ENCODE results near the gene MMP3. TPM values are rescaled to one million over a fixed set of nuclear protein-coding genes. Genes with fewer than 3 reads are reported as not detected.
A peak's percentile ranks its signal among the peaks of the same experiment; 100 is the strongest.

Gene MMP3
- total RNA-seq, 2 donors from 2014 or later, result not detected

DNA sequence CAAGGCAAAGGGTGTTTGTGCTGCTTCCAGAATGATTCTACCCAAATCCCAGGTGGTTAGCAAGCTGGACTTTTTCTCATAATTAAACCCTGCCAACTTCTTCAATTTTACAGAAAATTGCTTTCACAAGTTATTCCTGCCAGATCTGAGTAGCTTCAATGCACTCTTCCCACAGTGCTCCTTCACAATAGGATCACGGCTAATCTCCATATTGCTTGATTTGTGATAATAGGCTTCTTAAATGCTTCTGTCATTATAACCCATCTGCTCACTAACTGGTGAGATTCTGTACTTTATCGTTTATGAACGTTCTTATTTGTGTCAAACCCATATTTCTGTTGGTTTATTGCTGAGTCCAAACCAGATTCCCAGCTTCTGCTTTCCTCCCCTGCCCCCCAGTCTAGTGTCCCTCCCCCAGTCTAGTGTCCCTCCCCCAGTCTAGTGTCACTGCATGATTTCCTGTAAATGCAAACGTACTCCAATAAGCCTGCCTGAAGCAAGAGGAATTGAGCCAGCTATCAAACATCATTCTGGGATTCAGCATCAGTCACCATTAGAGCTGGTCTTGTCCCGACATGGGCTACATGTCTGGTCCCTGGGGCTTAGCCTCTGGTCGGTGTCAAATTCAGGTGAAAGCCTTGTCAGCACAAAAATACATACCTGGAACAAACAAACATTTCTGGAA lies 14.0 kb downstream of the MMP3 start:
- DNase-seq, result no peak
- Mint-ChIP-seq H3K27me3 (ENCODE audit: low read depth) (peaks cover 5% of the 10 kb centered on the region), H3K4me1 (ENCODE audit: low read depth) (no peaks in the 10 kb centered on the region), H3K36me3 (ENCODE audit: insufficient read depth in 2 of 2) (no peaks in the 10 kb centered on the region), H3K27ac (no peak overlapping the region), H3K9me3 (peaks cover 0 to 4% of the 10 kb centered on the region in 2 donors), H3K4me3 (no peak overlapping the region)
- ATAC-seq (replicated peaks in 1 of 2), result no peak

DNA sequence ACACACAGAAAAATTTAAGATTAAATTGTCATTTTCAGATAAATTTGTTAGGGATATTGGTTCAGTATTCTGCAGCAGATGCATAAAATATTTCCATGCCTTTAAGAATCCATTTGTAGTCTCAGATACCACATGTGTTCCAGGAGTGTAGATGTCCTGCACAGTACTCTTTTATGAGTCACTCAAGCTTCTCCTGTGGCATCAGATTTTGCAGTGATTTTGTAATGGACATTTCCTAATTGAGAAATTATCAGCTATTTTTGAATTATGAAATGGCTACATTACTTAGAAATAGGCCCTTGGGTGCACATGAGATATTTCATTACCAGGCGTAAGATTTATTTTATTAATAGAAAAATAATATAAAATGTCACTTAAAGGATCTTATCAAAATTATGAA lies 18.9 kb downstream of the MMP3 start:
- ATAC-seq (replicated peaks in 1 of 2), result no peak
- Mint-ChIP-seq H3K4me1 (ENCODE audit: low read depth) (no peaks in the 10 kb centered on the region), H3K9me3 (peaks cover 0 to 4% of the 10 kb centered on the region in 2 donors)

DNA sequence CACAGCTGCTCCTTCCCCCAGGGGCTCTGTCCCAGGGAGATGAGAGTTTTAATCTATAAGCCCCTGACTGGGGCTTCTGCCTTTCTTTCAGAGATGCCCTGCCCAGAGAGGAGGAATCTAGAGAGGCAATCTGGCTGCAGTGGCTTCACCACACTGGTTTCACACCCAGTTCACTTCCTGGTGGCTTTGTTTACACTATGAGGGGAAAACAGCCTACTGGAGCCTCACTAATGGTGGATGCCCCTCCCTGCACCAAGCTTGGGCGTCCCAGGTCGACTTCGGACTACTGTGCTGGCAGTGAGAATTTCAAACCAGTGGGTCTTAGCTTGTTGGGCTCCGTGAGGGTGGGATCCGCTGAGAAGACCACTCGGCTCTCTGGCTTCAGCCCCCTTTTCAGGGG lies 23.9 kb downstream of the MMP3 start:
- ATAC-seq (replicated peaks in 1 of 2) (no peak), DNase-seq (no peak)
- Mint-ChIP-seq H3K27ac (no peak overlapping the region), H3K36me3 (ENCODE audit: insufficient read depth in 2 of 2) (no peaks in the 10 kb centered on the region), H3K27me3 (ENCODE audit: low read depth) (no peaks in the 10 kb centered on the region), H3K4me1 (ENCODE audit: low read depth) (no peaks in the 10 kb centered on the region), H3K4me3 (no peak overlapping the region), H3K9me3 (peaks cover 1 to 5% of the 10 kb centered on the region in 2 donors)

More for the DNA sequence above, 18.9 kb downstream of the MMP3 start:
- Mint-ChIP-seq H3K27me3 (ENCODE audit: low read depth) (no peaks in the 10 kb centered on the region), H3K27ac (no peak overlapping the region), H3K4me3 (no peak overlapping the region), H3K36me3 (ENCODE audit: insufficient read depth in 2 of 2) (no peaks in the 10 kb centered on the region)
- DNase-seq, result no peak

DNA sequence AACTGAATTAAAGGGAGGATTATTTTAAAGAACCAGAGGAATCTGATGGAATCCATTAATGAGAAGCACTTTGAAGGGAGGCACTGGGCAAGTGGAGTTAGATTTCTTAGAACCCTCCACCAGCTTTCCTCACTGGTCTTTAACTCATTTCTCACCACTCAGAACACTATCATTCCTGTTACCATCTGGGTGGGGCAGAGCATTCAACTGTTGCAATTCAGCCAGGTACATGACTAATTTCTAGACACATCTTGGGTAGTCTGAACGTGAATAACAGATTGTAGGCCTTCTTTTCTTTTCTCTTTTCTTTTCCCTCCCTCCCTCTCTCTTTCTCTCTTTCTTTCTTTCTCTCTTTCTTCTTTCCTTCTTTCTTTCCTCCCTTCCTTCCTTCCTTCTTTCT lies 29.9 kb downstream of the MMP3 start:
- H3K9me3 Mint-ChIP-seq, result peaks cover 1 to 5% of the 10 kb centered on the region in 2 donors
- H3K27ac Mint-ChIP-seq, result no peak overlapping the region
- H3K4me3 Mint-ChIP-seq, result no peak overlapping the region
- ATAC-seq (replicated peaks in 1 of 2) (peak in 1 of 2 donors; percentile 65), DNase-seq (no peak)
- H3K27me3 Mint-ChIP-seq (ENCODE audit: low read depth), result peaks cover 9% of the 10 kb centered on the region
- H3K36me3 Mint-ChIP-seq (ENCODE audit: insufficient read depth in 2 of 2), result peaks cover 0 to 2% of the 10 kb centered on the region in 2 donors
- no peaks in the 10 kb centered on the region for H3K4me1 Mint-ChIP-seq (ENCODE audit: low read depth)

DNA sequence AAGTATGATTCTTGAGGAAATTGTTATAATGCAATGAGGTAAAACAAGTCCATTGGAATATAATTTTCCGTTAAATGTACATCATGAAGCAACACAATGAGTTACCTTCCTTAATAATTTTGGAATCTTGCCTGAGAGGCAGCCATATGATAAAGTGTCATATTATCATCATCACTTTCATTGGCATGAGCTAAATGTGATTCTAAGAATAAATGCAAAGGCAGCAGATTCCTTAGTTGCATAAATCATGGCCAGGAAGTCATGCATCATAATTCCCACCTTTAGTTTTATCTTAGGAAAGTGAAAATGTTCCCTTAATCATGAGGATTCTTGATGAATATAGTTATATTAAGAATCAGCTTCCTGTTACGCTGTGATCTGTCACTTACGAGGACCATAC lies 31.2 kb downstream of the MMP3 start:
- H3K27ac Mint-ChIP-seq, result no peak overlapping the region
- peaks cover 0 to 5% of the 10 kb centered on the region in 2 donors for H3K9me3 Mint-ChIP-seq
- DNase-seq (no peak), ATAC-seq (replicated peaks in 1 of 2) (no peak)
- peaks cover 0 to 2% of the 10 kb centered on the region in 2 donors for H3K36me3 Mint-ChIP-seq (ENCODE audit: insufficient read depth in 2 of 2)
- no peaks in the 10 kb centered on the region for H3K4me1 Mint-ChIP-seq (ENCODE audit: low read depth)
- peaks cover 9% of the 10 kb centered on the region for H3K27me3 Mint-ChIP-seq (ENCODE audit: low read depth)
- no peak overlapping the region for H3K4me3 Mint-ChIP-seq

DNA sequence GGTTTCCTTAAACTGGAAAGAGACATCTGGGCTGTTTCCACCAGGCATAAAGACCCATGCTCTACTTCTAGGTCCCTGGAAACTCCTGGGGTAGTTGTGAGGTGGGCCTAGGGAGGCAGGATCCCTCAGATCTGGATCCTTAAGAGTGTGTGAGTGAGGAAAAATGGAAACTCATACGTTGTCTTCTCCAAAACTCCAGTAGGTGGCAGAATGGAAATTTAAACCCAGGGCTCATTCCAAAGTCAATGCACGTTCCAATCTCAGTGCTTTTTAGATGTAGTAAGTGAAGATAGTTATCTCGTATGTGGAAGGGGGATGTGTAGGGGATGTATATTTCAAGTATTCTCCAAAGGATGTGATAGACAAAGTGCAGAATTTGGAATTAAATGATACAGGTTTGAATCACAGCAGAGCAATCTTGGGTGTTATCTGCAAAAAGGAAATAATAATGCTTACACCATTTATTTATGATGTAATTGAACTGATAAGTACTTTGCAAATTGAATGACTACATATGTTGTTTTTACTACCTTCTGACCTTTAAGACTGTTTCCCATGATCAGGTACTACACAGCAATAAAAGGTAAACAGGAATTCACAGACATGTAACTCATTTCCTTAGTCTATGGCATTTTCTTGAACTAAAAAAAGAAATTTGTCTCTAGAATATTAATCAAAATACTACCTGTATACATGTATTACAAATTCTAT lies 32.3 kb downstream of the MMP3 start:
- Mint-ChIP-seq H3K4me3 (no peak overlapping the region), H3K27ac (no peak overlapping the region), H3K27me3 (ENCODE audit: low read depth) (peaks cover 9% of the 10 kb centered on the region), H3K9me3 (no peaks in the 10 kb centered on the region), H3K36me3 (ENCODE audit: insufficient read depth in 2 of 2) (peaks cover 0 to 2% of the 10 kb centered on the region in 2 donors), H3K4me1 (ENCODE audit: low read depth) (no peaks in the 10 kb centered on the region)
- ATAC-seq (replicated peaks in 1 of 2) (no peak), DNase-seq (no peak)

DNA sequence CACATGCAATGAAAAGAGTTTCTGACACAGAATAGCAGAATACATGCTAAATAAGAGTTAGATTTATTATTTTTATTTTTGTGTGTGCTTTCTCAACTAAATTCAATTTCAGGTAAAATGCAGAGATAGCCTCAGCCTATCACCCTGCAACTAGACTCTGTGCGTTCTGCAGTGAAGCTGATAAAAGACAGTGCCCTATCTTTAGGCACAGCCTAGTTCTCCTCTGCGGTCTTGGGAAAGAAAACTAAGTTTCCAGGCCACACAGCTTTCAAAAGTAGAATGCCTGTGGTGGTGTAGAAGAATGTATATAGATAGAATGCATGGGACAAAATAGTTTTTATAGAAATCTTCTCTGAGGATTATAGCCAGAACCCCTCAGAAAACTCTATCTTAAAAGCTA lies 33.4 kb downstream of the MMP3 start:
- no peak overlapping the region for H3K27ac Mint-ChIP-seq
- ATAC-seq (replicated peaks in 1 of 2) (no peak), DNase-seq (no peak)
- H3K4me3 Mint-ChIP-seq, result no peak overlapping the region
- no peaks in the 10 kb centered on the region for H3K4me1 Mint-ChIP-seq (ENCODE audit: low read depth)
- H3K27me3 Mint-ChIP-seq (ENCODE audit: low read depth), result peaks cover 9% of the 10 kb centered on the region
- H3K36me3 Mint-ChIP-seq (ENCODE audit: insufficient read depth in 2 of 2), result peaks cover 0 to 2% of the 10 kb centered on the region in 2 donors
- no peaks in the 10 kb centered on the region for H3K9me3 Mint-ChIP-seq

DNA sequence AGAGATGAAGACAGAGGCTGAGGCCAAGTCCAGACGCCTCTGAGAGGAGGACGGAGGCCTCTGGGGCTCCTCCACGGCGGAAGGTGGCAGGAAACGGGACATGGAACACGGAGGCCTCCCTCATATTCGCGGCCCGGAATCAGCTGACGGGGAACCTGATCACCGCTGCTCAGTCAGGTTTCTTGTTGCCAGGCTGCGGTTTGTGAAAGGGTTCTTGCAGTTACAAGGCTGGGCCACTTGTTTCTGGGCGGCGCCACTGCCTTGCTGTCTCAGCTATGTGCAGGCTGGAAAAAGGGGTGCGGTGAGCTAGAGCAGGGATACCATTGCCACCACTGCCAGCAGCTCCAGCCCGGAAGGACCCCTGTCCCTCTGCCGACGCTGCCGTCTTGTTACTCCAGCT lies 35.5 kb downstream of the MMP3 start:
- H3K36me3 Mint-ChIP-seq (ENCODE audit: insufficient read depth in 2 of 2), result no peaks in the 10 kb centered on the region
- H3K4me1 Mint-ChIP-seq (ENCODE audit: low read depth), result no peaks in the 10 kb centered on the region
- peak; percentile 2 to 7 for DNase-seq
- no peaks in the 10 kb centered on the region for H3K9me3 Mint-ChIP-seq
- peaks cover 23% of the 10 kb centered on the region for H3K27me3 Mint-ChIP-seq (ENCODE audit: low read depth)
- H3K27ac Mint-ChIP-seq, result no peak overlapping the region
- H3K4me3 Mint-ChIP-seq, result no peak overlapping the region
- ATAC-seq (replicated peaks in 1 of 2), result peak; percentile 25 to 32

DNA sequence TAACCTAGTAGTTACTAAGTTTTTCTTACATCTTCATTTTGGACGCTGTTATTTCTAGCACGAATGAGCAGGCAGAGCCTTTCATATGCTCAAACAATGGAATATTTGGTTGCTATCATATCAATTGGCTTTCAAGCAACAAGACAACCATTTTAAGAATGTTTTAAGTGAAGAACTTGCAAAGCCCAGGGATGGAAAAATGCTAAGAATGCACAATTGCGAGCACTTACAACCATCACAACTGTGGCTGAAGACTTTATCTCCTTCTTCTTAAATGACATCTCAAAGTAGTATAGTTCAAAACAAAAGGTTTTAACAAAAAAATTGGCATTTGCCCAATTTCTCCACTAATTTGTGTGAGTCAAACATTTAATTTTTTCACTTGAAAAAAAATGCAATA lies 37.1 kb downstream of the MMP3 start:
- Mint-ChIP-seq H3K9me3 (no peaks in the 10 kb centered on the region), H3K4me3 (no peak overlapping the region), H3K27ac (no peak overlapping the region), H3K36me3 (ENCODE audit: insufficient read depth in 2 of 2) (no peaks in the 10 kb centered on the region), H3K27me3 (ENCODE audit: low read depth) (peaks cover 22% of the 10 kb centered on the region), H3K4me1 (ENCODE audit: low read depth) (no peaks in the 10 kb centered on the region)
- no peak for ATAC-seq (replicated peaks in 1 of 2)
- no peak for DNase-seq

DNA sequence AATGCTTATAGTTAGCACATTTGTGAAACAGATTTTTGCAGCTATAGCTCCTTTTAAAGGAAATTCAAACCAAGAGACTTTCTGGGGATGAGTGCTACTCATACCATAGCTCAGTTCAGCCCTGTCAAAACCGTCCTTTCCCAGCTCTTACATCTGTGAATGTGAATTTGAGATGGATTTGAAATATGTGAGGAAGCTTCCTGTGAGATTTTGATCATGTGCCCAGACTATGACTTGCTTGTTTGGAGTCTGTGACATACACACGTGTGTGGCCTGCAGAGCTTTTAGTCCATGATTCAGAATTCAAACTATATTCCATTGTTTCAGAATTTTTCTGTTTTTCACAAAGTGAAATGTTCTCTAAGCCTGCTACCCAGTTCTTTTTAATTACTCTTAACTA lies 41.1 kb downstream of the MMP3 start:
- H3K4me3 Mint-ChIP-seq, result no peak overlapping the region
- H3K4me1 Mint-ChIP-seq (ENCODE audit: low read depth), result no peaks in the 10 kb centered on the region
- no peaks in the 10 kb centered on the region for H3K9me3 Mint-ChIP-seq
- H3K27ac Mint-ChIP-seq, result no peak overlapping the region
- DNase-seq, result no peak
- no peaks in the 10 kb centered on the region for H3K36me3 Mint-ChIP-seq (ENCODE audit: insufficient read depth in 2 of 2)
- ATAC-seq (replicated peaks in 1 of 2), result no peak
- peaks cover 14% of the 10 kb centered on the region for H3K27me3 Mint-ChIP-seq (ENCODE audit: low read depth)

DNA sequence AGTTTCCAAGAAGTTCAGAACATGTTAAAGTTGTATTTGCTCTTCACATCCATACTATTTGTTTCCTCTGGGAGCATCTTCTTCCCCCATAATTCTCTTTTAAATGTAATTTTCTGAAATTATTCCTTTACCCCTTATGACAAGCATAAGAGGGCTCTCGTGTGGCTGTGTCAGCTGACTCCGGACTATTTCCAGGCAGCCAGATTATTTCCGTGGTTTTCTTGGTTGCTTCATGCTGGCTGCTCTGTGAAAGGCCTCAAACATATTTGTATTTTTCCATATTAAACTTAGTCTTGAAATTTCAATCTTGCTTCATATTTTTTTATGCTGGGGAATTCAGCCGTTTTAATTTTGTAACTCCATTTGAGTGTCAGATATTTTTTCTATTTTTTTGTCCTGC lies 42.6 kb downstream of the MMP3 start:
- Mint-ChIP-seq H3K27me3 (ENCODE audit: low read depth) (peaks cover 14% of the 10 kb centered on the region), H3K36me3 (ENCODE audit: insufficient read depth in 2 of 2) (no peaks in the 10 kb centered on the region), H3K27ac (no peak overlapping the region), H3K4me1 (ENCODE audit: low read depth) (no peaks in the 10 kb centered on the region), H3K4me3 (no peak overlapping the region), H3K9me3 (no peaks in the 10 kb centered on the region)
- ATAC-seq (replicated peaks in 1 of 2) (no peak), DNase-seq (no peak)

DNA sequence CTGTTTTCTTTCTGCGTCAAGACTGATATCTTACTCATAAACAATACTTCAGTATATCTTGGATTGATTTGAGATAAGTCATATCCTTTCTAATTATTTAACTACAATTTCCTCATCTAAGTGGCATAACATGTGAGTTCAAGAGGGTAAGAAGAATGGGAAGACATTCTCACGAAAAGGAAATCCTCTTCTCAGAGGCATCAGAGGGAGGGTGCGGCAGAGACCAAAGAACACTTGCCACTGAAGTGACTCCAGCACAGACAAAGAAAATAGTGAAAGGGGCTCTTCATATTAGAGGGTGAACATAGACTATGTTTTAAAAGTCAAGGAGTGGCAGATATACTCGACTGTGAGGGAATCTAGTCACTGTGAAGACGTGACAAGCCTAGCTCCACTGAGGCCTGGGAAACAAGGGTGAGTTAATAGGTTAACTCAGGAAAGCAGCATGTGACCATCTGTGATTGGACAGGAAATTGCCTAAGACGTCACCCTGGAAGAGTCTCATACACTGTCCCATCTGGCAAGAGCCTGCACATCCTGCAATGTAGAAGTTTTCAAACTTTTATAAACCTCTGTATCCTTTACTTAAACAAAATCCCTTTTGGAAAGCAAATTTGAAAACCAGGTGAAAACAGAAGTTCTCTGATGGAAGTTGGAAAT lies 43.6 kb downstream of the MMP3 start:
- Mint-ChIP-seq H3K4me1 (ENCODE audit: low read depth) (no peaks in the 10 kb centered on the region), H3K27ac (no peak overlapping the region), H3K4me3 (no peak overlapping the region), H3K27me3 (ENCODE audit: low read depth) (peaks cover 14% of the 10 kb centered on the region), H3K36me3 (ENCODE audit: insufficient read depth in 2 of 2) (no peaks in the 10 kb centered on the region), H3K9me3 (no peaks in the 10 kb centered on the region)
- DNase-seq (no peak), ATAC-seq (replicated peaks in 1 of 2) (no peak)

DNA sequence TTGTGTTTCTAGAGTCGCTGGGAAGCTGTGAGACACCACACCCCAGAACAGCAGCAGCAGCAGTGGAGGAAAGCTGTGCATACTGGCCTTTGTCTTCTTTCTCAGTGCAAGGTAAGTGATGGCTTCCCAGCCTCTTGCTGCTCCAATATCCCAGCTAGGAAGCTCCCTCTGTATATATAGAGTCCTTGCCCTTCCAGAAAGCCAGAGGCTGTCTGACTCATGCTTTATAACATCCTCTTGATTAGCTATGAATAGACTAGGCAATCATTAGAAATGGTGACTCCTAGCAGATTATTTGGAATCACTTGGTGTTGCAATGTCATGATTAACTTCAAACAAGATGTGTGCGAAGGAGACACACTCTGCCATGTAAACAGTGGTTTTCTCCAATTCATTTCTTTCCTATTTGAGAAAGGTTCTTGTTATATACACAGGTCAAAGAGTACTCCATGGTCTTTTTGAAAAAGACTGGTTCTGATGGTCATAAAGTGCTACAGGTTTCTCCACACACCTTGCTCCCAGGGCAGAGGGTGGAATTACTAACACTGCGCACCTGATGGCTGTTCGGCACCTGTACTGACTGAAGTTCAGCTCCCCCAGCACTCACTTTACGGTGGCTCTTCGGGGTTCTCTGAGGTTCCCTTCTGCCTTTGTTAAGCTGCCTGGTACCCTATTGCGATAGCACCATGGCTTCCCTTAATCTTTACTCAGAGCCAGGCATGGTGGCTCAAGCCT lies 45.2 kb downstream of the MMP3 start, which contains the start of gene MMP1:
MMP1 (minus strand) TSS at position 149 of the 735 bp plus-strand sequence; CDS start at position 81, 68 bp downstream.
- H3K27ac Mint-ChIP-seq, result no peak within 1 kb of the TSS
- DNase-seq (no peak), ATAC-seq (replicated peaks in 1 of 2) (no peak)
- no peaks in the 10 kb centered on the region for H3K9me3 Mint-ChIP-seq
- H3K4me3 Mint-ChIP-seq, result no peak within 1 kb of the TSS
- no peaks in the 10 kb centered on the region for H3K36me3 Mint-ChIP-seq (ENCODE audit: insufficient read depth in 2 of 2)
- peaks cover 5% of the 10 kb centered on the region for H3K4me1 Mint-ChIP-seq (ENCODE audit: low read depth)
- H3K27me3 Mint-ChIP-seq (ENCODE audit: low read depth), result peaks cover 2% of the 10 kb centered on the region
